GM12864 (cell line): ENCODE results near the gene PDCL2.

Experiments
- DNase-seq: peaks from one replicate; pipeline ENCODE4 v3.0.0-alpha.2; 2011; ENCODE audit warnings: low read depth
- H3K4me3 ChIP-seq: 2 replicates; pipeline ENCODE4 v1.5.1; 2011; ENCODE audit warnings: mild to moderate bottlenecking, low read depth, low read length, control low read depth
- CTCF ChIP-seq: IDR thresholded peaks from 2 replicates; pipeline ENCODE4 v1.5.1; 2011; ENCODE audit warnings: low read depth, mild to moderate bottlenecking, moderate library complexity, low read length, control low read depth, inconsistent platforms; ENCODE audit errors: missing control alignments

Gene PDCL2

GRCh38 chr4:55592014-55592413 is at the start of gene PDCL2:
Gene PDCL2, minus strand, starts transcription at chr4:55592245. Its CDS starts 136 bp downstream, at chr4:55592109.
- no peak for DNase-seq
- no peak within 1 kb of the TSS for H3K4me3 ChIP-seq
- no peak for TF ChIP-seq CTCF

GRCh38 chr4:55637272-55637820 is 45.3 kb upstream of the PDCL2 start:
- no peak overlapping the region for H3K4me3 ChIP-seq
- no peak for DNase-seq
- TF ChIP-seq CTCF = no peak

GRCh38 chr4:55636656-55636999 is 44.6 kb upstream of the PDCL2 start:
- H3K4me3 ChIP-seq = no peak overlapping the region
- TF ChIP-seq CTCF = no peak
- no peak for DNase-seq

GRCh38 chr4:55635741-55636655 is 44.0 kb upstream of the PDCL2 start, which contains the start of gene NMU:
Gene NMU, minus strand, starts transcription at chr4:55636298. Its CDS starts 106 bp downstream, at chr4:55636192.
- TF ChIP-seq CTCF = peak; percentile 16
- DNase-seq = no peak
- peak within 1 kb of the TSS; percentile 22 for H3K4me3 ChIP-seq

GRCh38 chr4:55635282-55635681 is 43.2 kb upstream of the PDCL2 start:
- DNase-seq = no peak
- no peak overlapping the region for H3K4me3 ChIP-seq
- TF ChIP-seq CTCF = no peak

GRCh38 chr4:55634417-55635128 is 42.5 kb upstream of the PDCL2 start:
- DNase-seq = no peak
- TF ChIP-seq CTCF = no peak
- H3K4me3 ChIP-seq = no peak overlapping the region
